Eye (tissue), 1 donor: Measurements from ENCODE around the gene ZNF10.

Source experiments
- DNase-seq: peaks from one replicate; pipeline ENCODE4 v3.0.0-alpha.2; 2015

ZNF10 gene

DNA sequence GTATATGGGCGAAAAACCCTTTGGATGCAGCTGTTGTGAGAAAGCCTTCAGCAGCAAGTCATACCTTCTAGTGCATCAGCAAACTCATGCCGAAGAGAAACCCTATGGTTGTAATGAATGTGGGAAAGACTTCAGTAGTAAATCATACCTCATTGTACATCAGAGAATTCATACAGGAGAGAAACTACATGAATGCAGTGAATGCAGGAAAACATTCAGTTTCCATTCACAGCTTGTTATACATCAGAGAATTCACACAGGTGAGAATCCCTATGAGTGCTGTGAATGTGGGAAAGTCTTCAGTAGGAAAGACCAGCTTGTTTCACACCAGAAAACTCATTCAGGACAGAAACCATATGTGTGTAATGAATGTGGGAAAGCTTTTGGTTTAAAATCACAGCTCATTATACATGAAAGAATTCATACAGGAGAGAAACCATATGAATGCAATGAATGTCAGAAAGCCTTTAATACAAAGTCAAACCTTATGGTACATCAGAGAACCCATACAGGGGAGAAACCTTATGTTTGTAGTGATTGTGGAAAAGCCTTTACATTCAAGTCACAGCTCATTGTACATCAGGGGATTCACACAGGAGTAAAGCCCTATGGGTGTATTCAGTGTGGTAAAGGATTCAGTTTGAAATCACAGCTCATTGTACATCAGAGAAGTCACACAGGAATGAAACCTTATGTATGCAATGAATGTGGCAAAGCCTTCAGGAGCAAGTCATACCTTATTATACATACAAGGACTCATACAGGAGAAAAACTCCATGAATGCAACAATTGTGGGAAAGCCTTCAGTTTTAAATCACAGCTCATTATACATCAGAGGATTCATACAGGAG is 72.3 kb downstream of the ZNF10 start:
- no peak for DNase-seq

DNA sequence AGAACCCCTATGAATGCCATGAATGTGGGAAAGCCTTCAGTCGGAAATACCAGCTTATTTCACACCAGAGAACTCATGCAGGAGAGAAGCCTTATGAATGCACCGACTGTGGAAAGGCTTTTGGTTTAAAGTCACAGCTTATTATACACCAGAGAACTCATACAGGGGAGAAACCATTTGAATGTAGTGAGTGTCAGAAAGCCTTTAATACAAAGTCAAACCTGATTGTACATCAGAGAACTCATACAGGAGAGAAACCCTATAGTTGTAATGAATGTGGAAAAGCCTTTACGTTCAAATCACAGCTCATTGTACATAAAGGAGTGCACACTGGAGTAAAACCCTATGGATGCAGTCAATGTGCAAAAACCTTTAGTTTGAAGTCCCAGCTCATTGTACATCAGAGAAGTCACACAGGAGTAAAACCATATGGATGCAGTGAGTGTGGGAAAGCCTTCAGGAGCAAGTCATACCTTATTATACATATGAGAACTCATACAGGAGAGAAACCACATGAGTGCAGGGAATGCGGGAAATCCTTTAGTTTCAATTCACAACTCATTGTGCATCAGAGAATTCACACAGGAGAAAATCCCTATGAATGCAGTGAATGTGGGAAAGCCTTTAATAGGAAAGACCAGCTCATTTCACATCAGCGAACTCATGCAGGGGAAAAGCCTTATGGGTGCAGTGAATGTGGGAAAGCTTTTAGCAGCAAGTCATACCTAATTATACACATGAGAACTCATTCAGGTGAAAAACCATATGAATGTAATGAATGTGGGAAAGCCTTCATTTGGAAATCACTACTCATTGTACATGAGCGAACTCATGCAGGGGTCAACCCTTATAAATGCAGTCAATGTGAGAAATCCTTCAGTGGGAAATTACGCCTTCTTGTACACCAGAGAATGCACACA is 73.2 kb downstream of the ZNF10 start:
- DNase-seq = no peak

DNA sequence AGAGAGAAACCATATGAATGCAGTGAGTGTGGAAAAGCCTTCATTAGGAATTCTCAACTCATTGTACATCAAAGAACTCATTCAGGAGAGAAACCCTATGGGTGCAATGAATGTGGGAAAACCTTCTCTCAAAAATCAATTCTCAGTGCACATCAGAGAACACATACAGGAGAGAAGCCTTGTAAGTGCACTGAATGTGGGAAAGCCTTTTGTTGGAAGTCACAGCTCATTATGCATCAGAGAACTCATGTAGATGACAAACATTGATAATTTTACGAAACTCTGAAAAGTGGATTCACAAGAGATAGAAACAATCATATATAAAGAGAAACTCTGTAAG is 73.8 kb downstream of the ZNF10 start:
- no peak for DNase-seq

DNA sequence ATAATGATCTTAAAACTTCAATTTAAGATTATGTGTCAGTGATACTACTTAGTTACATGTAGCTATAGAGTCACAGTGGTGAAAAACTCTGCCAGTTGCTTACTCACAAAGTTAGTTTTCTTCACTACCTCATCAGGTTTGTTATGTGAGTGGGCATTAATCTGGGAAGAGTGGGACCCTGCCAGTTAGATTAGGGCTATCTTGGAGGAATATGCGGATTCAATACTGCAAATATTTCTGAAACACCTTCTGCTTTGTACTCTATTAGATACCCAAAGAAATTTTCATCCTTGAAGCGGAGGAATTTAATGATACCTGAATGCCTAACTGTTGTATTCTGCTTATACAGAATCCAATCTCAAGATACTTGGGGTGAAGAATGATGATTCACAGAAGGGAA is 76.0 kb downstream of the ZNF10 start:
- no peak for DNase-seq
